ENCODE results near the gene EHF. TPM values are rescaled to one million over a fixed set of nuclear protein-coding genes. Genes with fewer than 3 reads are reported as not detected.

The EHF gene
- polyA plus RNA-seq, 1 of the 3 experiments (the other 2 are of a cell fraction) = not detected

- no peak for DNase-seq
- Histone ChIP-seq H3F3A (replicated peaks; ENCODE audit: insufficient read depth) (no peaks in the 10 kb centered on the region), H3K9ac (no peak overlapping the region), H4K20me1 (ENCODE audit: insufficient read depth) (no peaks in the 10 kb centered on the region), H3K27ac (ENCODE audit: low read depth in 2 of 2, low read length in 1 of 2) (no peak overlapping the region), H3K4me2 (no peak overlapping the region), H3K4me3 (ENCODE audit: low read depth in 2 of 2, low read length in 1 of 2) (no peak overlapping the region), H3K79me2 (ENCODE audit: insufficient read depth) (no peaks in the 10 kb centered on the region), H3K36me3 (replicated peaks in 1 of 2; ENCODE audit: control insufficient read depth in 1 of 2, insufficient read depth in 2 of 2, low read length in 1 of 2) (no peaks in the 10 kb centered on the region), H2AFZ (ENCODE audit: low read depth) (no peak overlapping the region), H3K4me1 (ENCODE audit: control insufficient read depth in 1 of 2, insufficient read depth in 2 of 2, low read depth in 1 of 2, low read length in 1 of 2) (peaks cover 0 to 7% of the 10 kb centered on the region in 2 experiments; a peak in 1 of 4 replicates), H3K9me3 (no peaks in the 10 kb centered on the region), H3K9me2 (no peaks in the 10 kb centered on the region), H3K27me3 (ENCODE audit: insufficient read depth) (no peaks in the 10 kb centered on the region; the same call in 1 of the 2 replicates)
- ChIA-PET POLR2A (no interaction called here), CTCF (interaction anchor here (0.9 kb wide), 1 partner anchor 30 kb away, joined by 3 read pairs; no protein-coding TSS in a partner anchor)
- 50% methylated on average over 1 of the region's 1 CpG for WGBS (ENCODE audit: low lambda C conversion rate)
- TF ChIP-seq, protein P1, sequence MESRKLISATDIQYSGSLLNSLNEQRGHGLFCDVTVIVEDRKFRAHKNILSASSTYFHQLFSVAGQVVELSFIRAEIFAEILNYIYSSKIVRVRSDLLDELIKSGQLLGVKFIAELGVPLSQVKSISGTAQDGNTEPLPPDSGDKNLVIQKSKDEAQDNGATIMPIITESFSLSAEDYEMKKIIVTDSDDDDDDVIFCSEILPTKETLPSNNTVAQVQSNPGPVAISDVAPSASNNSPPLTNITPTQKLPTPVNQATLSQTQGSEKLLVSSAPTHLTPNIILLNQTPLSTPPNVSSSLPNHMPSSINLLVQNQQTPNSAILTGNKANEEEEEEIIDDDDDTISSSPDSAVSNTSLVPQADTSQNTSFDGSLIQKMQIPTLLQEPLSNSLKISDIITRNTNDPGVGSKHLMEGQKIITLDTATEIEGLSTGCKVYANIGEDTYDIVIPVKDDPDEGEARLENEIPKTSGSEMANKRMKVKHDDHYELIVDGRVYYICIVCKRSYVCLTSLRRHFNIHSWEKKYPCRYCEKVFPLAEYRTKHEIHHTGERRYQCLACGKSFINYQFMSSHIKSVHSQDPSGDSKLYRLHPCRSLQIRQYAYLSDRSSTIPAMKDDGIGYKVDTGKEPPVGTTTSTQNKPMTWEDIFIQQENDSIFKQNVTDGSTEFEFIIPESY (IDR thresholded peaks at IDR 0.05; ENCODE audit: borderline replicate concordance, low read depth) = no peak
- TF ChIP-seq SMC3 (IDR thresholded peaks at IDR 0.05; ENCODE audit: low read depth, low read length) = no peak
- TF ChIP-seq CHD2 (IDR thresholded peaks at IDR 0.05; ENCODE audit: low read length, partially characterized antibody) = no peak
- no peak for TF ChIP-seq GABPA (IDR thresholded peaks at IDR 0.05; ENCODE audit: low read depth)
- TF ChIP-seq FOXM1 (IDR thresholded peaks at IDR 0.05; ENCODE audit: low read depth) = no peak
Measured at GRCh38 chr11:34616086-34616485, 4.8 kb upstream of the EHF start.

DNA sequence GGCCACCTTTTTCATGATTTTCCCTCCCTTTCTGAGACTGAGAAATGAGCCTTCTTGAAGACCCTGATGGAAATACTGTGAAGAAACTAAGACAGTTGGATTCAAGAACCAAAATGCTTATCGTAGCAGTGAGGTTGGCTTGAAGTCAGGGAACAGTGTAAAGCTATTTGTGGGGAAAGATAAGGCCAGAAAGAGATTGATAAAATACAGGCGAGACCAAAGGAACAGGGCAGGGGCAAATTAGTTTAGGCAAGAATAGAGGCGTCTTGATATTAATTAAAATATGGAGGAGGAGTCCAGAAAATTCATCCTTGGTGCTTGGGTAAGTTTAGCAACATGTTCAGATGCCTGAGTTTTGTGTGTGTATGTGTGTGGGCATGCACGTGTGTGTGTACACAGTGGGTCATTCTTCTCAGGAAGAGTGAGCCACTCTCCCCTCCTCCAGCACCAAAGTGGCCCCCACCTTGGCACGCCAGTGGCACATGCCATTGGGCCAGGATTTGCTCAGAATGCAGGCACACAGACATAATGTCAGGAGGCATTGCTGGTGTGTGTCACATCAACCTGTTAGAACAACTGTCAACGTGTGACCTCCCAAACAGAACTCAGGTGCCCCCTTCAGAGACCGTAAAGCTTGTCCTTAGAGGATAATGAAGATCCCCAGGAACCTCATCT, 3.9 kb upstream of the EHF start:
- no peaks in the 10 kb centered on the region; the same call in 1 of the 2 replicates for H3K27me3 ChIP-seq (ENCODE audit: insufficient read depth)
- H4K20me1 ChIP-seq (ENCODE audit: insufficient read depth) = no peaks in the 10 kb centered on the region
- no peak overlapping the region for H2AFZ ChIP-seq (ENCODE audit: low read depth)
- H3F3A ChIP-seq (replicated peaks; ENCODE audit: insufficient read depth) = no peaks in the 10 kb centered on the region
- no peaks in the 10 kb centered on the region for H3K79me2 ChIP-seq (ENCODE audit: insufficient read depth)
- H3K9me2 ChIP-seq = no peaks in the 10 kb centered on the region
- H3K4me3 ChIP-seq (ENCODE audit: low read depth in 2 of 2, low read length in 1 of 2) = no peak overlapping the region
- whole genome bisulfite sequencing (ENCODE audit: low lambda C conversion rate) = 54% methylated on average over 6 of the region's 7 CpGs
- H3K4me1 ChIP-seq (ENCODE audit: control insufficient read depth in 1 of 2, insufficient read depth in 2 of 2, low read depth in 1 of 2, low read length in 1 of 2) = peaks cover 0 to 7% of the 10 kb centered on the region in 2 experiments; a peak in 1 of 4 replicates
- TF ChIP-seq, protein P2, sequence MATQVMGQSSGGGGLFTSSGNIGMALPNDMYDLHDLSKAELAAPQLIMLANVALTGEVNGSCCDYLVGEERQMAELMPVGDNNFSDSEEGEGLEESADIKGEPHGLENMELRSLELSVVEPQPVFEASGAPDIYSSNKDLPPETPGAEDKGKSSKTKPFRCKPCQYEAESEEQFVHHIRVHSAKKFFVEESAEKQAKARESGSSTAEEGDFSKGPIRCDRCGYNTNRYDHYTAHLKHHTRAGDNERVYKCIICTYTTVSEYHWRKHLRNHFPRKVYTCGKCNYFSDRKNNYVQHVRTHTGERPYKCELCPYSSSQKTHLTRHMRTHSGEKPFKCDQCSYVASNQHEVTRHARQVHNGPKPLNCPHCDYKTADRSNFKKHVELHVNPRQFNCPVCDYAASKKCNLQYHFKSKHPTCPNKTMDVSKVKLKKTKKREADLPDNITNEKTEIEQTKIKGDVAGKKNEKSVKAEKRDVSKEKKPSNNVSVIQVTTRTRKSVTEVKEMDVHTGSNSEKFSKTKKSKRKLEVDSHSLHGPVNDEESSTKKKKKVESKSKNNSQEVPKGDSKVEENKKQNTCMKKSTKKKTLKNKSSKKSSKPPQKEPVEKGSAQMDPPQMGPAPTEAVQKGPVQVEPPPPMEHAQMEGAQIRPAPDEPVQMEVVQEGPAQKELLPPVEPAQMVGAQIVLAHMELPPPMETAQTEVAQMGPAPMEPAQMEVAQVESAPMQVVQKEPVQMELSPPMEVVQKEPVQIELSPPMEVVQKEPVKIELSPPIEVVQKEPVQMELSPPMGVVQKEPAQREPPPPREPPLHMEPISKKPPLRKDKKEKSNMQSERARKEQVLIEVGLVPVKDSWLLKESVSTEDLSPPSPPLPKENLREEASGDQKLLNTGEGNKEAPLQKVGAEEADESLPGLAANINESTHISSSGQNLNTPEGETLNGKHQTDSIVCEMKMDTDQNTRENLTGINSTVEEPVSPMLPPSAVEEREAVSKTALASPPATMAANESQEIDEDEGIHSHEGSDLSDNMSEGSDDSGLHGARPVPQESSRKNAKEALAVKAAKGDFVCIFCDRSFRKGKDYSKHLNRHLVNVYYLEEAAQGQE (IDR thresholded peaks at IDR 0.05; ENCODE audit: low read depth, low read length) = no peak
- TF ChIP-seq GATA2 (CRISPR knock-in tag; IDR thresholded peaks at IDR 0.05) (no peak), RAD21 (IDR thresholded peaks at IDR 0.05; ENCODE audit: low read length) (no peak), RXRA (IDR thresholded peaks at IDR 0.05; ENCODE audit: borderline replicate concordance, low read depth) (no peak), MAX (IDR thresholded peaks at IDR 0.05; ENCODE audit: low read depth) (no peak), USF2 (IDR thresholded peaks at IDR 0.05; ENCODE audit: borderline replicate concordance, low read depth, low read length) (no peak), SIN3A (IDR thresholded peaks at IDR 0.05; ENCODE audit: borderline replicate concordance, low read depth, low read length) (no peak), NRF1 (IDR thresholded peaks at IDR 0.05; ENCODE audit: low read depth, low read length) (no peak)
- H3K36me3 ChIP-seq (replicated peaks in 1 of 2; ENCODE audit: control insufficient read depth in 1 of 2, insufficient read depth in 2 of 2, low read length in 1 of 2) = no peaks in the 10 kb centered on the region
- no peak overlapping the region for H3K9ac ChIP-seq
- no peak overlapping the region for H3K4me2 ChIP-seq
- H3K9me3 ChIP-seq = no peaks in the 10 kb centered on the region
- no peak for DNase-seq
- ChIA-PET POLR2A (no interaction called here), CTCF (no interaction called here)
- H3K27ac ChIP-seq (ENCODE audit: low read depth in 2 of 2, low read length in 1 of 2) = no peak overlapping the region

All from SK-N-SH (cell line).